ENCODE data around the gene ZNF385B.

The ZNF385B gene

DNA sequence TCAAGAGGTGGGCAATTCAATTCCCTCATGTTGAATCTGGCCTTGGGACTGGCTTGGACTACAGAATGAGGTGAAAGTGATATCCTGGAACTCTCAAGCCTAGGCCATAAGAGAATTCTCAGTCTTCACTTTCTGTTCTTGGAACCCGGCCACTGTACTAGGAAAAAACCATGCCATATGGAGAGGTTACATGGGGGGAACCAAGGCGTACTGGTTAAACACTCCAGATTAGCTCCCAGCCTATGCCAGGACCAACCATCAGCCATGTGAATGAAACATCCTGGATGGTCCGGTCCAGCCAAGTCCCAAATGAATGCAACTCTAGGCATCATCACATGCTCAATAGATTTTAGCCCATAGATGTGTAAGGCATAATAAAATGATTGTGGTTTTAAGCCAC, 56.4 kb downstream of the ZNF385B start:
- H3K9me2 ChIP-seq (ENCODE audit: low read depth, low read length), result no peaks in the 10 kb centered on the region
- H3F3A ChIP-seq (ENCODE audit: insufficient read depth, low read length), result no peaks in the 10 kb centered on the region
- H3K9ac ChIP-seq (ENCODE audit: low read length), result no peak overlapping the region
- no peaks in the 10 kb centered on the region for H3K36me3 ChIP-seq (ENCODE audit: insufficient read depth, low read length)
- no peaks in the 10 kb centered on the region for H3K9me3 ChIP-seq (ENCODE audit: low read length)
- no peaks in the 10 kb centered on the region for H3K79me2 ChIP-seq (ENCODE audit: insufficient read depth, low read length)
- no peaks in the 10 kb centered on the region for H3K27me3 ChIP-seq (ENCODE audit: insufficient read depth, low read length)
- H2AFZ ChIP-seq (ENCODE audit: low read length), result no peak overlapping the region
- no peaks in the 10 kb centered on the region for H3K4me1 ChIP-seq (ENCODE audit: insufficient read depth, low read length, severe bottlenecking)
- H3K4me3 ChIP-seq (ENCODE audit: low read depth, low read length, poor library complexity, severe bottlenecking), result no peak overlapping the region
- no peaks in the 10 kb centered on the region for H4K20me1 ChIP-seq (ENCODE audit: insufficient read depth, low read length)
- no peak overlapping the region for H3K4me2 ChIP-seq (ENCODE audit: low read length)
- no peak overlapping the region for H3K27ac ChIP-seq (ENCODE audit: low read depth, low read length, poor library complexity, severe bottlenecking)
- TF ChIP-seq, protein P1, sequence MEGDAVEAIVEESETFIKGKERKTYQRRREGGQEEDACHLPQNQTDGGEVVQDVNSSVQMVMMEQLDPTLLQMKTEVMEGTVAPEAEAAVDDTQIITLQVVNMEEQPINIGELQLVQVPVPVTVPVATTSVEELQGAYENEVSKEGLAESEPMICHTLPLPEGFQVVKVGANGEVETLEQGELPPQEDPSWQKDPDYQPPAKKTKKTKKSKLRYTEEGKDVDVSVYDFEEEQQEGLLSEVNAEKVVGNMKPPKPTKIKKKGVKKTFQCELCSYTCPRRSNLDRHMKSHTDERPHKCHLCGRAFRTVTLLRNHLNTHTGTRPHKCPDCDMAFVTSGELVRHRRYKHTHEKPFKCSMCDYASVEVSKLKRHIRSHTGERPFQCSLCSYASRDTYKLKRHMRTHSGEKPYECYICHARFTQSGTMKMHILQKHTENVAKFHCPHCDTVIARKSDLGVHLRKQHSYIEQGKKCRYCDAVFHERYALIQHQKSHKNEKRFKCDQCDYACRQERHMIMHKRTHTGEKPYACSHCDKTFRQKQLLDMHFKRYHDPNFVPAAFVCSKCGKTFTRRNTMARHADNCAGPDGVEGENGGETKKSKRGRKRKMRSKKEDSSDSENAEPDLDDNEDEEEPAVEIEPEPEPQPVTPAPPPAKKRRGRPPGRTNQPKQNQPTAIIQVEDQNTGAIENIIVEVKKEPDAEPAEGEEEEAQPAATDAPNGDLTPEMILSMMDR (IDR thresholded peaks at IDR 0.05; ENCODE audit: low read length), result no peak
- TF ChIP-seq EZH2 (IDR thresholded peaks at IDR 0.05; ENCODE audit: borderline replicate concordance, low read length), result no peak

DNA sequence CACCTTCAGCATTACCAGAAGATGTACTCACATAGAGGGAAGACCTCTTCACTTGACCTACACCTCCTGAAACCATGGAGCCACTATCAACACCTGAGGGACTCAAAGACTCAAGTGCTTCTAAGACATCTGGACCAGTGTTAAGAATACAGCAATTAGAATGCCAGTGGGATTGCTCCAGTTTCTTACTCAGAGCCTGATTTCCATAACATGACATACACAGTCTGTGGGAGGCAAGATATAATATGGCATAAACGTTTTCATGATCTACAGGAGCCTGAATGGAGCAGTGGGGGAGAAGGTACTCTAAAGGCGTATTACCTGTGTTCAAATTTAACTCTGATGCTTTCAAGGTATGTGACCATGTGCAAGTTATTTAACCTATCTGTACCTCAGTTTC, 57.2 kb downstream of the ZNF385B start:
- no peaks in the 10 kb centered on the region for H3K9me2 ChIP-seq (ENCODE audit: low read depth, low read length)
- H3K27me3 ChIP-seq (ENCODE audit: insufficient read depth, low read length), result no peaks in the 10 kb centered on the region
- no peak overlapping the region for H3K4me3 ChIP-seq (ENCODE audit: low read depth, low read length, poor library complexity, severe bottlenecking)
- no peak overlapping the region for H3K27ac ChIP-seq (ENCODE audit: low read depth, low read length, poor library complexity, severe bottlenecking)
- H2AFZ ChIP-seq (ENCODE audit: low read length), result no peak overlapping the region
- H4K20me1 ChIP-seq (ENCODE audit: insufficient read depth, low read length), result no peaks in the 10 kb centered on the region
- H3K9me3 ChIP-seq (ENCODE audit: low read length), result no peaks in the 10 kb centered on the region
- no peaks in the 10 kb centered on the region for H3K4me1 ChIP-seq (ENCODE audit: insufficient read depth, low read length, severe bottlenecking)
- no peaks in the 10 kb centered on the region for H3F3A ChIP-seq (ENCODE audit: insufficient read depth, low read length)
- no peak overlapping the region for H3K4me2 ChIP-seq (ENCODE audit: low read length)
- no peak overlapping the region for H3K9ac ChIP-seq (ENCODE audit: low read length)
- no peaks in the 10 kb centered on the region for H3K36me3 ChIP-seq (ENCODE audit: insufficient read depth, low read length)
- no peak for TF ChIP-seq EZH2 (IDR thresholded peaks at IDR 0.05; ENCODE audit: borderline replicate concordance, low read length)
- no peaks in the 10 kb centered on the region for H3K79me2 ChIP-seq (ENCODE audit: insufficient read depth, low read length)

DNA sequence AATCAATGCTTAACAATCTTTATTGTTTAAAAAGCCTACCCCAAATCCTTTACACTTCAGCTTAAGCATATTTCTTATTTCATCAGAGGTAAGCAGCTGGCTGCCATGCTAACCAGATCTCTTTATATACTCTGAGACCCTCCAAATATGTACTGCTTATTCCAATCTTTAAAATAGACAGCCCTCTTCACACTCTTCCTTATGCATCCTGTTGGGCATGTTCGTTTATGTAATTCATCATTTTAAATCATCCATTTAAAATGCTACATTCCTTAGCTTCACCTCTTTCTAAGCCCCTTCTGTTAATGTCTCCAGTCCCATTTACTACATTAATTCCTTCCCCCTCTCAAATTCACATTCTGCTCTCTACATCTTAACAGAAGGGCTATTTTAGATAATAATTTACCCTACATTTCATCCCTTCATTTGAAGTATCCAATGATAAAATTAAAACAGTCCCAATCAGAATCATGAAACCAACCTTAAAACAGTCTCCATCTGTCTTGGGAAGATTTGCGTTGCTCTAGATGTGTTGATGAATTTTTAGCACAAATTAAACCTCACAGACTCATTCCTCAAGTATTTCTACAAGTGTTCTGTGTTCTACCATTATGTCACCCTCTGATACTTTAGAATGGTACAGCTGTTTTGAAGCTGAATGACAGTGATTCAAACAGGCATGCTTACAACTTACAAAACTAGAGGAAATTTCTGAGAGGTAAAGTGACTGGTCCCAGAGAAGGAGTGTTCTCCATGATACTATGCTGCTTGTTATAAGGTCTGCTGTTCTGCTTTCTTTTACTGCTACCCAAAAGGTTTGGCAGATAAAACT, 59.1 kb downstream of the ZNF385B start:
- Histone ChIP-seq H3K9me3 (ENCODE audit: low read length) (no peaks in the 10 kb centered on the region), H3K79me2 (ENCODE audit: insufficient read depth, low read length) (no peaks in the 10 kb centered on the region), H4K20me1 (ENCODE audit: insufficient read depth, low read length) (no peaks in the 10 kb centered on the region), H3K9me2 (ENCODE audit: low read depth, low read length) (no peaks in the 10 kb centered on the region), H3K9ac (ENCODE audit: low read length) (no peak overlapping the region), H3K27ac (ENCODE audit: low read depth, low read length, poor library complexity, severe bottlenecking) (no peak overlapping the region), H3K27me3 (ENCODE audit: insufficient read depth, low read length) (no peaks in the 10 kb centered on the region), H3F3A (ENCODE audit: insufficient read depth, low read length) (no peaks in the 10 kb centered on the region), H2AFZ (ENCODE audit: low read length) (no peak overlapping the region), H3K4me3 (ENCODE audit: low read depth, low read length, poor library complexity, severe bottlenecking) (no peak overlapping the region), H3K4me1 (ENCODE audit: insufficient read depth, low read length, severe bottlenecking) (no peaks in the 10 kb centered on the region), H3K36me3 (ENCODE audit: insufficient read depth, low read length) (no peaks in the 10 kb centered on the region), H3K4me2 (ENCODE audit: low read length) (no peak overlapping the region)
- no peak for TF ChIP-seq EZH2 (IDR thresholded peaks at IDR 0.05; ENCODE audit: borderline replicate concordance, low read length)
- TF ChIP-seq, protein P1 (IDR thresholded peaks at IDR 0.05; ENCODE audit: low read length), result no peak

DNA sequence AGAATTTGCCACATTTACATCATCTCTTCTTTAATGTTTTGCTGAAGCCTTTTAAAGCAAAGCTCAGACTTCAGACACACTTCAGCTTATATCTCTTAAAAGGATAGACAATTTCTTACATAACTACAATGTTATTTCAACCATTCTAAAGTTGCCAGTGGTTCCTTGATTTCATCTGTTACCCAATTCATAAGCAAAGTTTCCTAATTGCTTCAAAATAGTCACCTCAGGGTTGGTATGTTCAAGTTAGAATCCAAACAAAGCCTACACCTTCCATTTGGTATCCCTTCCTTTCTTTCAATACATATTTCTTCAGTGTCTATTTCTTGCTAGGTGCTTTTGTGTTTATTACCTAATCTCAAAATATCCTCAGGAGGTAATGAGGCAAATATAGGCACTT, 60.6 kb downstream of the ZNF385B start:
- H4K20me1 ChIP-seq (ENCODE audit: insufficient read depth, low read length), result no peaks in the 10 kb centered on the region
- H3K4me1 ChIP-seq (ENCODE audit: insufficient read depth, low read length, severe bottlenecking), result no peaks in the 10 kb centered on the region
- H3K9me3 ChIP-seq (ENCODE audit: low read length), result no peaks in the 10 kb centered on the region
- H3K4me2 ChIP-seq (ENCODE audit: low read length), result no peak overlapping the region
- no peak overlapping the region for H2AFZ ChIP-seq (ENCODE audit: low read length)
- no peaks in the 10 kb centered on the region for H3K27me3 ChIP-seq (ENCODE audit: insufficient read depth, low read length)
- H3K4me3 ChIP-seq (ENCODE audit: low read depth, low read length, poor library complexity, severe bottlenecking), result no peak overlapping the region
- no peak overlapping the region for H3K9ac ChIP-seq (ENCODE audit: low read length)
- TF ChIP-seq EZH2 (IDR thresholded peaks at IDR 0.05; ENCODE audit: borderline replicate concordance, low read length), result no peak
- TF ChIP-seq, protein P1 (IDR thresholded peaks at IDR 0.05; ENCODE audit: low read length), result no peak
- no peaks in the 10 kb centered on the region for H3K79me2 ChIP-seq (ENCODE audit: insufficient read depth, low read length)
- H3F3A ChIP-seq (ENCODE audit: insufficient read depth, low read length), result no peaks in the 10 kb centered on the region
- no peak overlapping the region for H3K27ac ChIP-seq (ENCODE audit: low read depth, low read length, poor library complexity, severe bottlenecking)
- H3K36me3 ChIP-seq (ENCODE audit: insufficient read depth, low read length), result no peaks in the 10 kb centered on the region
- no peaks in the 10 kb centered on the region for H3K9me2 ChIP-seq (ENCODE audit: low read depth, low read length)

Measured in OCI-LY1 (cell line).